IMR-90 (cell line): ENCODE results near the gene TNNI2. TPM values are rescaled to one million over a fixed set of nuclear protein-coding genes. Genes with fewer than 3 reads are reported as not detected.

ENCODE experiments used
- ATAC-seq: fragments of 200-7000 bp; cut with Tn5 transposase; 2 replicates; pipeline ENCODE4 v1.9.1; 2020; ENCODE audit warnings: low read depth, mild to moderate bottlenecking, moderate library complexity
- BruUV-seq: library from RNA; stranded (reverse); fragments of 400-500 nt; replicated peaks from 2 replicates; lab custom pipeline; 2021; lab: Mats Ljungman, UMichigan
- CTCF ChIA-PET: fragments of 300-600 bp; formaldehyde crosslinking; extraction: SDS; loops from one replicate; lab custom pipeline; 2021; ENCODE audit warnings: antibody characterized with exemption; lab: Yijun Ruan, JAX
- POLR2A ChIA-PET: fragments of 300-600 bp; sonication (Branson Sonifier 250); formaldehyde crosslinking; loops from one replicate; lab custom pipeline; 2022; ENCODE audit warnings: antibody characterized with exemption; ENCODE audit not compliant: unreplicated experiment; lab: Charles Lee
- DNase-seq: peaks from one replicate; pipeline ENCODE4 v3.0.0; 2013
- H2AFZ ChIP-seq: replicated peaks from 2 replicates; pipeline ENCODE3; 2013; ENCODE audit warnings: low read length, mild to moderate bottlenecking; ENCODE audit not compliant: poor library complexity
- H2AK5ac ChIP-seq: 2 replicates; pipeline ENCODE4 v1.6.1; 2013; ENCODE audit warnings: low read depth, low read length, inconsistent platforms
- H2AK9ac ChIP-seq: replicated peaks from 2 replicates; pipeline ENCODE3; 2013; ENCODE audit warnings: mild to moderate bottlenecking, low read depth, low read length, moderate library complexity; ENCODE audit not compliant: poor library complexity
- H2BK120ac ChIP-seq: 2 replicates; pipeline ENCODE4 v1.6.1; 2013; ENCODE audit warnings: low read depth, low read length, inconsistent platforms
- H2BK15ac ChIP-seq: 3 replicates; pipeline ENCODE4 v1.6.1; 2013; ENCODE audit warnings: low read depth, low read length, inconsistent platforms
- H2BK20ac ChIP-seq: 2 replicates; pipeline ENCODE4 v1.6.1; 2013; ENCODE audit warnings: low read depth, mild to moderate bottlenecking, inconsistent platforms, low read length, moderate library complexity
- H2BK5ac ChIP-seq: 2 replicates; pipeline ENCODE4 v1.6.1; 2013; ENCODE audit warnings: mild to moderate bottlenecking, low read depth, low read length, inconsistent platforms; ENCODE audit not compliant: poor library complexity, severe bottlenecking
- H3K14ac ChIP-seq: replicated peaks from 2 replicates; pipeline ENCODE4 v1.6.1; 2013; ENCODE audit warnings: low read depth, low read length, inconsistent platforms
- H3K18ac ChIP-seq: 2 replicates; pipeline ENCODE4 v1.6.1; 2013; ENCODE audit warnings: low read depth, low read length, control low read depth
- H3K23ac ChIP-seq: 2 replicates; pipeline ENCODE4 v1.6.1; 2013; ENCODE audit warnings: low read depth, low read length, inconsistent platforms
- H3K27ac ChIP-seq: 2 replicates; pipeline ENCODE4 v1.5.1; 2013; ENCODE audit warnings: mild to moderate bottlenecking, control low read depth, low read length; ENCODE audit not compliant: insufficient read depth
- H3K27me3 ChIP-seq: 2 replicates; pipeline ENCODE4 v1.6.1; 2013; ENCODE audit warnings: low read length; ENCODE audit not compliant: control insufficient read depth, insufficient read depth
- H3K36me3 ChIP-seq: 2 replicates; pipeline ENCODE4 v1.6.1; 2013; ENCODE audit warnings: low read length, mixed read lengths; ENCODE audit not compliant: control insufficient read depth, insufficient read depth
- H3K4ac ChIP-seq: 2 replicates; pipeline ENCODE4 v1.6.1; 2013; ENCODE audit warnings: low read depth, low read length, inconsistent platforms
- H3K4me1 ChIP-seq: 2 replicates; pipeline ENCODE4 v1.6.1; 2013; ENCODE audit warnings: low read length, mixed read lengths; ENCODE audit not compliant: control insufficient read depth, insufficient read depth
- H3K4me2 ChIP-seq: 2 replicates; pipeline ENCODE4 v1.6.1; 2013; ENCODE audit warnings: low read depth, mild to moderate bottlenecking, control low read depth, low read length, moderate library complexity
- H3K4me3 ChIP-seq: 2 replicates; pipeline ENCODE4 v1.5.1; 2013; ENCODE audit warnings: low read depth, mild to moderate bottlenecking, control low read depth, low read length, moderate library complexity; ENCODE audit not compliant: insufficient read depth
- H3K56ac ChIP-seq: 2 replicates; pipeline ENCODE4 v1.6.1; 2013; ENCODE audit warnings: low read length, inconsistent platforms; ENCODE audit not compliant: insufficient read depth; ENCODE audit errors: extremely low read depth
- H3K79me1 ChIP-seq, 2 experiments: 2 replicates each; pipeline ENCODE4 v1.6.1; 2013; ENCODE audit warnings: low read length in 2 of 2, inconsistent platforms in 1 of 2, low read depth in 1 of 2
- H3K9ac ChIP-seq: 2 replicates; pipeline ENCODE4 v1.6.1; 2013; ENCODE audit warnings: low read depth, low read length, control low read depth
- H3K9me1 ChIP-seq: 2 replicates; pipeline ENCODE4 v1.6.1; 2013; ENCODE audit warnings: low read length, inconsistent platforms; ENCODE audit not compliant: insufficient read depth
- H3K9me3 ChIP-seq: 2 replicates; pipeline ENCODE4 v1.6.1; 2013; ENCODE audit warnings: low read length; ENCODE audit not compliant: control insufficient read depth, insufficient read depth
- H4K20me1 ChIP-seq: 2 replicates; pipeline ENCODE4 v1.6.1; 2013; ENCODE audit warnings: low read length, inconsistent platforms; ENCODE audit not compliant: insufficient read depth
- H4K5ac ChIP-seq: 2 replicates; pipeline ENCODE4 v1.6.1; 2013; ENCODE audit warnings: mild to moderate bottlenecking, low read depth, low read length, control low read depth
- H4K8ac ChIP-seq, 2 experiments: 2 replicates each; pipeline ENCODE4 v1.6.1; 2013; ENCODE audit warnings: low read depth in 2 of 2, low read length in 2 of 2, control low read depth in 1 of 2, inconsistent platforms in 1 of 2
- H4K91ac ChIP-seq: 2 replicates; pipeline ENCODE4 v1.6.1; 2013; ENCODE audit warnings: low read depth, low read length, inconsistent platforms; ENCODE audit not compliant: insufficient read depth
- CHD1 ChIP-seq: IDR thresholded peaks from 2 replicates; pipeline ENCODE4 v1.6.1; 2012; ENCODE audit warnings: low read depth, low read length, improper control_type of control experiment
- CTCF ChIP-seq: conservative IDR thresholded peaks from 2 replicates; pipeline ENCODE4 v1.5.1; 2012; ENCODE audit warnings: mild to moderate bottlenecking, low read depth, low read length, improper control_type of control experiment
- ELK1 ChIP-seq: fragments of 150-350 bp; IDR thresholded peaks from 2 replicates; pipeline ENCODE4 v1.6.1; 2016; ENCODE audit warnings: low read depth, mild to moderate bottlenecking, low read length, moderate library complexity, borderline replicate concordance
- POLR2A ChIP-seq: IDR thresholded peaks from 2 replicates; pipeline ENCODE4 v1.6.1; 2012; ENCODE audit warnings: mild to moderate bottlenecking, low read depth, low read length
- RCOR1 ChIP-seq: IDR thresholded peaks from 2 replicates; pipeline ENCODE4 v1.6.1; 2012; ENCODE audit warnings: mild to moderate bottlenecking, low read length, improper control_type of control experiment; ENCODE audit not compliant: insufficient replicate concordance
- USF2 ChIP-seq: fragments of 150-350 bp; IDR thresholded peaks from 2 replicates; pipeline ENCODE4 v1.6.1; 2017; ENCODE audit warnings: mild to moderate bottlenecking, antibody characterized with exemption, low read length, low read depth
- WGBS, 2 experiments: methylation state at CpG; one replicate each; pipeline versions ENCODE4 v1.1.5 to v1.1.7; 2013; ENCODE audit warnings: missing lambda C conversion rate in 2 of 2; ENCODE audit not compliant: insufficient read length in 1 of 2; ENCODE audit errors: extremely low coverage in 2 of 2; 5-methylcytosine and 5-hydroxymethylcytosine counted together
- dilution Hi-C: fragments of 300-500 bp; cut with HindIII; formaldehyde crosslinking; loops from one replicate; pipeline ENCODE4 v1.14.3; 2018; ENCODE audit warnings: low sequenced_read_pairs; ENCODE audit not compliant: unreplicated experiment
- in situ Hi-C: fragments of 300-500 bp; cut with MboI; formaldehyde crosslinking; loops from 3 replicates; pipeline ENCODE4 v1.14.3; 2019; ENCODE audit warnings: low sequenced_read_pairs, inconsistent platforms, mixed read lengths
- intact Hi-C: fragments of 100-400 bp; cut with micrococcal nuclease; formaldehyde crosslinking; loops from 2 replicates; pipeline ENCODE4 v1.10.0; 2022
- polyA plus RNA-seq, 3 experiments: library from polyadenylated mRNA; depleted of rRNA; stranded (reverse); fragments of >200 nt; gene quantifications; 2 replicates each; pipeline ENCODE4 v1.2.3, GENCODE V29; 2012; ENCODE audit warnings: low replicate concordance in 1 of 3
- total RNA-seq: library from RNA; depleted of rRNA; stranded (reverse); fragments of >200 nt; gene quantifications from 2 replicates; pipeline ENCODE4 v1.2.3, GENCODE V29; 2012

Gene TNNI2
- total and polyA plus RNA-seq, 2 of the 4 experiments (the other 2 are of a cell fraction) = not detected

- Histone ChIP-seq H4K8ac (no peak overlapping the region), H3K23ac (no peak overlapping the region), H3K27me3 (peaks cover 50% of the 10 kb centered on the region), H3K9me1 (no peaks in the 10 kb centered on the region), H4K5ac (no peak overlapping the region), H3K4ac (no peak overlapping the region), H2AK5ac (no peak overlapping the region), H2BK5ac (no peak overlapping the region), H3K9ac (no peak overlapping the region), H3K79me1 (no peaks in the 10 kb centered on the region), H3K56ac (no peak overlapping the region), H2AFZ (no peak overlapping the region), H4K20me1 (no peaks in the 10 kb centered on the region), H3K4me1 (no peaks in the 10 kb centered on the region), H3K14ac (no peak overlapping the region), H2BK15ac (no peak overlapping the region), H3K9me3 (peaks cover 21% of the 10 kb centered on the region), H2BK120ac (no peak overlapping the region), H3K27ac (no peak overlapping the region), H2BK20ac (no peak overlapping the region), H3K36me3 (no peaks in the 10 kb centered on the region), H2AK9ac (no peak overlapping the region), H4K91ac (no peak overlapping the region), H3K18ac (no peak overlapping the region), H3K4me3 (no peak overlapping the region), H3K4me2 (no peak overlapping the region)
- TF ChIP-seq ELK1 (no peak), CTCF (no peak), RCOR1 (no peak), USF2 (no peak), CHD1 (no peak), POLR2A (no peak)
- BruUV-seq = no TSS peak
- POLR2A ChIA-PET = no interaction called here
- no peak for ATAC-seq
- intact Hi-C loops = no loop called here
- in situ Hi-C loops = no loop called here
- CTCF ChIA-PET = no interaction called here
- no peak for DNase-seq
- dilution Hi-C loops = no loop called here
- 43% methylated on average over 1 of the region's 8 CpGs; no CpG with 5 or more reads in 1 of the 2 experiments for WGBS, 2 experiments
Observed at GRCh38 chr11:1815311-1815710, 23.5 kb upstream of the TNNI2 start.
